CD4-positive, alpha-beta T cell treated with Interleukin-1 beta for 1 hour (primary cell): ENCODE results near the gene UMAD1.
A peak's percentile ranks its signal among the peaks of the same experiment; 100 is the strongest.

ENCODE experiments used
- DNase-seq, 2 donors: peaks; one replicate each; pipeline ENCODE4 v3.0.0-alpha.2; 2020 to 2022

UMAD1 gene

GRCh38 chr7:7695111-7695817, 54.7 kb downstream of the UMAD1 start:
- DNase-seq = no peak

DNA sequence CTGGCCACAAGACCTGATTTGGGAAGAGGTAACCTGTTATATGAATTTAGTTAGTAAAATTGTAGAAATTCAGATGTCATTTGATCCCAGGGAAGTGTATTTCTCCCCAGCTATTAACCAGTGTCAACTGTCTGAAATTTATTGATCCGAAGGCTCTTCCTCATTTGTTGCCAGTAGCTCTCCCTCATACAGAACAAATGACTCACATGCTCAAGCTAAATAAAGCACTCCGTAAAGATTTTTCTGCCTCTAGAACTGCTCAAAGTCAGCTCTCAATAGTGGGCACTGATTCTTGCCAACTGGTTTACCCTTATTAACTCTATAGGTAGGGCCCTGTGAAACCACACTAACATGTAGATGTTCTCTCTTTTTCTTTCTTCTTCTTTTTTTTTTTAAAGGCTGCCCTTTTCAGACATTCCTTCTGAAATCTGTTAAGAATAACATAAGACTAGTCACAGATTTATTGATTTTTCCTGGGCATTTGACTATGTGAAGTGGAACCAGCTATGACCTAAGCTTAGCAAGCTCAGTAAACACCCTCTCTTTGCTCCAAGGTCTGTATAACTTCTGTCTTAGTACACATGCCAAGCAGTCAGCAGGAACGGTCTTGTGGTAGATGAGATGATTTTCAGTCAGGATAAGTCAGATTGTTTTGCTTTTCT, 56.0 kb downstream of the UMAD1 start:
- DNase-seq = no peak

- DNase-seq = no peak
Observed at GRCh38 chr7:7698930-7699329, 58.4 kb downstream of the UMAD1 start.

GRCh38 chr7:7699380-7699779, 58.8 kb downstream of the UMAD1 start:
- no peak for DNase-seq

DNA sequence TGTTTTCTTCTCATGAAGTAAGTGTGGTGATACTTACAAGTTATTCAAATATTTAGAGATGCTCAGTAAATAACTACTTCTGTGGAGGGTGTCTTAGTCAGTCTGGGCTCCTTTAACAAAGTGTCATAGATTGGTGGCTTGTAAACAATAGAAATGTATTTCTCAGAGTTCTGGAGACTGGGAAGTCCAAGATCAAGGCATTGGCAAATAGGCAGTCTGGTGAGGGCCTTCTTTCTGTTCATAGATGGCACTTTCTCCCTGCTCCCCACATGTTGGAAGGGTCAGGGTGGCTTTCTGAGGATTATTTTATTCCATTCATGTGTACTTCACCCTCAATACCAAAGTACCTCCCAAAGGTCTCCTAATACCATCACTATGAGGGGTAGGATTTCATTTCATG, 59.4 kb downstream of the UMAD1 start:
- DNase-seq = no peak

DNA sequence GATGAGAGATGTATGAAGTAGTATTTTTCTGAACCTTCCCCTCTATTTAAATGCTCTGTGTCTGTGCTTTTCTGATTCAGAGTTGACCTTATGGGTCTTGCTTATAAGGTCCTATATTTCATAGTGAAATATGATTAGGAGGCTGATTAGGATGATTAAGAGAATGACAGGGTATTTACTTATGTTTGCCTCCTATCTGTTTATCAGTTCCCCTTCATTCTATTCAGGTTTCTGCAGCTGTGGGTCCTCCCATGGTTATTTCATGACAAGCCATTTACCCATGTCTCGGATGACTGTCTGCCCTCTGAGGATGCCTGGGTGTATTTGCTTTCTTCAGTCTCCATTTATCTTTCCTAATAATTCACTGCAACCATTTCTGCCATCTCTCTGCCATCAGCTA, 61.0 kb downstream of the UMAD1 start:
- DNase-seq = no peak

GRCh38 chr7:7702826-7703225, 62.3 kb downstream of the UMAD1 start:
- DNase-seq = no peak

DNA sequence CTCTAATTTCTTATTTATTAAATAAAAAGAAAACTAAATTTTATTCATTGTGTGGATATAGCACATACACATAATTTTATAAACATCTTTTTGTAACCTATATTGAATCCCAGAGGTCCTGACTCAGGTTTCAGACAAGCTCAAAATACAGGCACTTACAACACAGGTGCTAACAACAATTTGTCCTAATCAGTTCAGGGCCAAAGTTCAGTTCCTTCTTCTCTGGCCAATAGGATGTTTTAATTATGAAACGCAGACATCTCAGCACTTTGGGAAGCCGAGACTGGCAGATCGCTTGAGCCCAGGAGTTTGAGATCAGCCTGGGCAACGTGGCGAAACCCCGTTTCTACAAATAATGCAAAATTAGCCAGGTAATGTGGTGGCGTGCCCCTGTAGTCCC, 62.9 kb downstream of the UMAD1 start:
- no peak for DNase-seq

- no peak for DNase-seq
Observed at GRCh38 chr7:7704867-7705266, 64.3 kb downstream of the UMAD1 start.

DNA sequence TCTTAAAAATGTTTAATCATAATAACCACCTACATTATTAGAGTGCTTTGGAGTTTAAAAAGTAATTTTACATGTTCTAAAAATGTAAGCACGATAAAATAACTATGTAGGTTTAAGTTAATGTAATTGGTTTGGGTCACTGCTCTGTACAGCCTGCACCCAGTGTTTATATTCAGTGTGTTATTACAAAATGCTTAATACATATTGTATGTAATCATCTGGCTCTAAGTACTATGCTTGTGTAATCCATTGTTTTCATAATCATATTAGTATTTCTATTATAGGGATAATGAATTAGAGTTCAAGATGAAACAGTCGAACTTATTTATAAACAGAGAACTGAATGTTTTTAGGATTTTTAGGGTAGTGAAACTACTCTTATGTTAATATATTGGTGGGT, 64.8 kb downstream of the UMAD1 start:
- DNase-seq = no peak

- DNase-seq = no peak
Observed at GRCh38 chr7:7706101-7706511, 65.6 kb downstream of the UMAD1 start.

GRCh38 chr7:7706556-7707172, 66.1 kb downstream of the UMAD1 start:
- no peak for DNase-seq

DNA sequence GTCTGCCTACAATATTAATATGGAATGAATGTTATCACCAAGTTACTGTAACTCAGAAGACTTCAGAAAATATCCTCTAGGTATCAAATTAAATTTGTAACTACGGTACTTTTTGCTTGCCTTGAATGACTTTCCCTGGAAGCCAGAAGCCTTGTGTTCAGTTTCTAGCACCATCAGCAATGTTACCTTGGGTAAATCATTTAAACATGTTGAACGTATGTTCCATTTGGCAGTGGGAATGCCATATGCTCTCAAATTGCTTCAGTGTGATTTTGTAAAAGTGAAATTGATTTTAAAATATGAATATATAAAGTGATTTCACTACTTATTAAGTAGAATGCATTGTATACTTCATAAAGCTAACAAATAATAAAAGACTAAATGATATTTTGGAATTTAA, 66.7 kb downstream of the UMAD1 start:
- DNase-seq = no peak

DNA sequence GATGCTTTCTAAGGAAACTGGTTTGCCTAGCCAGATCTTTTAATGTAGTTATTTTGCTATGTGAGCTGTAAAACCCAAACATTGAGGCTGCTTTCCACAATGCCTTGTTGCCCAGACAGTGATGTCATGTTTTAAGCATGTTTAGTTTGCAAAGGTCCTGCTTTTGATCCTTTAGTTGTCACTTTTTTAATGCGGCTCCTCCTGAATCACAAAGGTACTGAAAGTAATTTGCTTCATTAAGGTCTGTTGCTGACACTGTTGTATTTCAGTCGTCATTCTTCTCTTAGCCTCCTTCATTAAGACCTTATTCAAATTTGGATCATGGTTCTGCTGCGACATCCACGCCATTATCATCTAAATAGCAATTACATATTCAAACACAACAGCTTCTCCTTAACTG, 67.3 kb downstream of the UMAD1 start:
- no peak for DNase-seq

GRCh38 chr7:7709291-7709690, 68.7 kb downstream of the UMAD1 start:
- DNase-seq = no peak

- no peak for DNase-seq
Observed at GRCh38 chr7:7710469-7710868, 69.9 kb downstream of the UMAD1 start.

GRCh38 chr7:7713730-7714129, 73.2 kb downstream of the UMAD1 start:
- DNase-seq = no peak

- DNase-seq = no peak
Observed at GRCh38 chr7:7718492-7718891, 77.9 kb downstream of the UMAD1 start, which contains the start of gene RPA3. TSS of gene RPA3 (minus strand) at chr7:7718607. CDS start at chr7:7640418, 78,189 bp downstream.

GRCh38 chr7:7719236-7719635, 78.7 kb downstream of the UMAD1 start:
- DNase-seq = peak in 1 of 2 donors; percentile 9

DNA sequence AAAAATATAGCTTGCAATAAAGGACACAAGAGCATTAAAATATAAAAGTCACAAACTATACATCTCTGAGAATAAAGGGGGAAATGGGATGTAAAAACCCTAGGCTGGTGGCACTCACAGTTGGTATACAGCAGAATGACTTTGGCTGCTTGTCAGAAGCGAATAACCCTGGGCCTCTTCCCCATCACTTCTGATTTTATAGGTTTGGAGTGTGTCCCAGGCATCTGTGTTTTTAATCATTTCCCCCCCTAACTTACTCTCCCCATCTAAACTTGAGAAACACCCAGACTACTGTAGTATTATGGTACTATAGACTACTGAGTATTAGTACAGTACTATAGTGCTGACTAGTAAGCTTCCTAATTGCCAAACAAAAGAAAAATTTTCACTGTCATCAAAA, 79.6 kb downstream of the UMAD1 start:
- DNase-seq = no peak

DNA sequence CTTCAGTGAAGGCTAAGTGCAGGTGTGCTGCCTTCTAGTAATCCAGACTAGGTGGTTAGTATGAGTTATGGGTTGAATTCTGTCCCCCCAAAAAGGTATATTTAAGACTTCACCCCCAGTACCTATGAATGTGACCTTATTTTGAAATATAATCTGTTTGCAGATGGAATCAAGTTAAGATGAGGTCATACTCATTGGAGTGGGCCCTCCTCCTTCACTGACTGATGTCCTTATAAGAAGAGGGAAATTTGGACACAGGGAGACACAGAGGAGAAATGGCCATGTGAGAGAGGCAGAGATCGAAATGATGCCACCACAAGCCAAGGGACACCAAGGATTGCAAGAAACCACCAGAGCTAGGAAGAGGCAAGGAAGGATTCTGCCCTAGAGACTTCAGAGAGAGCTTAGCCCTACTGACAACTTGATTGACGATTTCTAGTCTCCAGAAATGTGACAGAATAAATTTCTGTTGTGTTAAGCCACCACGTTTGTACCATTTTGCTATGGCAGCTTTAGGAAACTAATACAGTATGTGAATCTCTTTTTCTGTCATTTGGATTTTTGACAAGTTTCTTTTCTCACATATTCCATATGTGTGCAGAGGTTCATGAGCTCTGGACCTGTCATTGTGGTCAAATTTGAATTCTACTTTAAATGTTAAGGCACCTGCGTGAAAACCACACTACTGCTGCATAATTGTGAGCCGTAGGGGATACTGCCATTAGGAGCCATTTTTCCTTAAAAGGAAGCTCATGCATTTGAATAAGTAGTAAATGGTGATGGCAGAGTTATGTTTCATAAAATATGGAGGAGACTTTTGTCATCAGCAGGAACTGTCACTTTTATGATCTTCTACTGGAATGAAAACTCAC, 80.4 kb downstream of the UMAD1 start:
- no peak for DNase-seq

GRCh38 chr7:7731732-7732131, 91.2 kb downstream of the UMAD1 start:
- no peak for DNase-seq

GRCh38 chr7:7732621-7733281, 92.2 kb downstream of the UMAD1 start:
- no peak for DNase-seq
